Psoas muscle (tissue), 8 donors: ENCODE results near the gene PSMB3. TPM values are rescaled to one million over a fixed set of nuclear protein-coding genes. Genes with fewer than 3 reads are reported as not detected.

Source experiments
- ATAC-seq, 4 donors: fragments of 200-7000 bp; cut with Tn5 transposase; one replicate each; pipeline ENCODE4 v1.9.1; 2020; ENCODE audit warnings: moderate library complexity in 3 of 4, mild to moderate bottlenecking in 2 of 4
- DNase-seq, 2 donors: peaks; one replicate each; pipeline ENCODE4 v3.0.0-alpha.2; 2020
- H3K27ac ChIP-seq: fragments of 200-600 bp; one replicate; pipeline ENCODE4 v1.8.0; 2022
- H3K27me3 ChIP-seq, 3 donors: fragments of 200-600 bp in 1 of 3; one replicate each; pipeline versions ENCODE4 v1.6.1 to v1.8.0; 2013 to 2022; ENCODE audit warnings: low read length in 2 of 3, mild to moderate bottlenecking in 2 of 3, moderate library complexity in 1 of 3; ENCODE audit not compliant: insufficient read depth in 3 of 3
- H3K36me3 ChIP-seq, 2 donors: fragments of 200-600 bp in 1 of 2; one replicate each; pipeline versions ENCODE4 v1.6.1 to v1.8.0; 2013 to 2022; ENCODE audit warnings: low read depth in 1 of 2, mild to moderate bottlenecking in 1 of 2, moderate library complexity in 1 of 2; ENCODE audit not compliant: insufficient read depth in 1 of 2
- H3K4me1 ChIP-seq: fragments of 200-600 bp; one replicate; pipeline ENCODE4 v1.8.0; 2022
- H3K4me3 ChIP-seq: fragments of 200-600 bp; one replicate; pipeline ENCODE4 v1.8.0; 2022; ENCODE audit warnings: mild to moderate bottlenecking
- H3K9me3 ChIP-seq: fragments of 200-600 bp; one replicate; pipeline ENCODE4 v1.8.0; 2022
- CTCF ChIP-seq: fragments of 200-600 bp; IDR thresholded peaks from one replicate; pipeline ENCODE4 v1.8.0; 2022; ENCODE audit warnings: antibody characterized with exemption
- WGBS, 3 donors: extraction: QIAGEN DNeasy Blood & Tissue Kit; methylation state at CpG; one replicate each; pipeline versions ENCODE4 v1.1.6 to v1.1.7; 2013; 5-methylcytosine and 5-hydroxymethylcytosine counted together
- intact Hi-C, 2 donors: fragments of 100-400 bp; cut with DNase I; formaldehyde crosslinking; loops; one replicate each; pipeline versions ENCODE4 v1.11.0 to v1.14.2; 2022
- polyA plus RNA-seq, 3 donors: library from polyadenylated mRNA; stranded (reverse); fragments of 200-250 nt; gene quantifications; one replicate each; pipeline ENCODE4 v1.2.3, GENCODE V29; 2013
- total RNA-seq, 4 donors: library from RNA; stranded (reverse); fragmentation: NEBNext Ultra II Directional in 2 of 4; extraction: Animal tissue kit (Norgen Biotek cat#: 25700) in 2 of 4; gene quantifications; one replicate each; pipeline versions ENCODE4 v1.2.1 to v1.2.4, GENCODE V29; 2021 to 2023
- donor health status: healthy with polysubstance abuse.
- donor health status: DM: no; HTN: no; CAD: no; lungs with moderate emphysema.
- donor health status: Bipolar disorder and iron deficiency.
- donor health status: healthy.
- donor health status: DM: yes; HTN: yes; CAD: no.
- donor health status: DM: no; HTN: no; CAD: no.
- donor health status: DM: no; HTN: no; CAD: no.
- donor health status: DM: yes; HTN: yes; CAD: no.

Gene PSMB3
- total and polyA plus RNA-seq, 7 donors: 112 to 463 (median 209) TPM

- H3K9me3 ChIP-seq: no peaks in the 10 kb centered on the region
- WGBS, 3 donors: 76 to 79% (median 77%) methylated on average over 38 to 39 of the region's 39 CpGs
- no peaks in the 10 kb centered on the region for H3K4me1 ChIP-seq
- no peak for ATAC-seq
- intact Hi-C loops: no loop called here
- H3K4me3 ChIP-seq: no peak overlapping the region
- H3K36me3 ChIP-seq: peaks cover 7 to 96% of the 10 kb centered on the region in 2 donors
- H3K27me3 ChIP-seq: no peaks in the 10 kb centered on the region
- H3K27ac ChIP-seq: no peak overlapping the region
- DNase-seq: no peak
- no peak for TF ChIP-seq CTCF
Observed at GRCh38 chr17:38719943-38720641, 32.4 kb upstream of the PSMB3 start.

GRCh38 chr17:38720941-38721340 is 31.6 kb upstream of the PSMB3 start:
- no peak for ATAC-seq
- intact Hi-C loops: no loop called here

GRCh38 chr17:38721802-38722201 is 30.7 kb upstream of the PSMB3 start:
- Histone ChIP-seq H3K4me1 (no peaks in the 10 kb centered on the region), H3K27me3 (no peaks in the 10 kb centered on the region), H3K36me3 (peaks cover 7 to 83% of the 10 kb centered on the region in 2 donors), H3K27ac (no peak overlapping the region), H3K9me3 (no peaks in the 10 kb centered on the region), H3K4me3 (no peak overlapping the region)
- intact Hi-C loops: no loop called here
- TF ChIP-seq CTCF: no peak
- WGBS, 3 donors: 89 to 97% (median 91%) methylated on average over 6 to 16 of the region's 16 CpGs
- ATAC-seq (no peak), DNase-seq (no peak)

More at GRCh38 chr17:38720941-38721340, 31.6 kb upstream of the PSMB3 start:
- H3K9me3 ChIP-seq: no peaks in the 10 kb centered on the region
- no peak overlapping the region for H3K4me3 ChIP-seq
- H3K36me3 ChIP-seq: peaks cover 7 to 91% of the 10 kb centered on the region in 2 donors
- no peak for TF ChIP-seq CTCF
- DNase-seq: no peak
- H3K4me1 ChIP-seq: no peaks in the 10 kb centered on the region
- no peaks in the 10 kb centered on the region for H3K27me3 ChIP-seq
- WGBS, 3 donors: 88 to 91% (median 90%) methylated on average over 6 of the region's 6 CpGs
- H3K27ac ChIP-seq: no peak overlapping the region

- peaks cover 7 to 56% of the 10 kb centered on the region in 2 donors for H3K36me3 ChIP-seq
- intact Hi-C loops: no loop called here
- no peak overlapping the region for H3K27ac ChIP-seq
- TF ChIP-seq CTCF: no peak
- H3K4me1 ChIP-seq: peaks cover 3% of the 10 kb centered on the region
- peak in 1 of 4 donors; percentile 1 for ATAC-seq
- H3K4me3 ChIP-seq: no peak overlapping the region
- peak; percentile 50 to 79 for DNase-seq
- WGBS, 3 donors: 40 to 54% (median 46%) methylated on average over 15 to 16 of the region's 16 CpGs
- H3K27me3 ChIP-seq: no peaks in the 10 kb centered on the region
- no peaks in the 10 kb centered on the region for H3K9me3 ChIP-seq
Observed at GRCh38 chr17:38724337-38724988, 28.1 kb upstream of the PSMB3 start.
